Effector memory CD4-positive, alpha-beta T cell (primary cell): ENCODE measurements around the gene SUSD6.

Experiments
- DNase-seq, 3 donors: peaks; one replicate each; pipeline ENCODE4 v3.0.0-alpha.2; 2020
- H3K27ac ChIP-seq: 2 replicates; pipeline ENCODE4 v1.7.0; 2013; ENCODE audit warnings: mild to moderate bottlenecking, low read length, moderate library complexity; ENCODE audit not compliant: insufficient read depth, poor library complexity, severe bottlenecking
- H3K27me3 ChIP-seq: replicated peaks from 2 replicates; pipeline ENCODE4 v1.7.0; 2013; ENCODE audit warnings: mild to moderate bottlenecking, low read length; ENCODE audit not compliant: insufficient read depth, control insufficient read depth, poor library complexity, severe bottlenecking
- H3K36me3 ChIP-seq: 2 replicates; pipeline ENCODE4 v1.7.0; 2013; ENCODE audit warnings: mild to moderate bottlenecking, low read length, moderate library complexity; ENCODE audit not compliant: control insufficient read depth, insufficient read depth
- H3K4me1 ChIP-seq: 2 replicates; pipeline ENCODE4 v1.7.0; 2013; ENCODE audit warnings: low read length, mild to moderate bottlenecking; ENCODE audit not compliant: control insufficient read depth, insufficient read depth, poor library complexity, severe bottlenecking
- H3K4me3 ChIP-seq: 2 replicates; pipeline ENCODE4 v1.7.0; 2013; ENCODE audit warnings: low read length, low read depth, mild to moderate bottlenecking; ENCODE audit not compliant: insufficient read depth, poor library complexity, severe bottlenecking
- H3K9me3 ChIP-seq: 2 replicates; pipeline ENCODE4 v1.7.0; 2013; ENCODE audit warnings: mild to moderate bottlenecking, low read length, moderate library complexity; ENCODE audit not compliant: control insufficient read depth

The SUSD6 gene

DNA sequence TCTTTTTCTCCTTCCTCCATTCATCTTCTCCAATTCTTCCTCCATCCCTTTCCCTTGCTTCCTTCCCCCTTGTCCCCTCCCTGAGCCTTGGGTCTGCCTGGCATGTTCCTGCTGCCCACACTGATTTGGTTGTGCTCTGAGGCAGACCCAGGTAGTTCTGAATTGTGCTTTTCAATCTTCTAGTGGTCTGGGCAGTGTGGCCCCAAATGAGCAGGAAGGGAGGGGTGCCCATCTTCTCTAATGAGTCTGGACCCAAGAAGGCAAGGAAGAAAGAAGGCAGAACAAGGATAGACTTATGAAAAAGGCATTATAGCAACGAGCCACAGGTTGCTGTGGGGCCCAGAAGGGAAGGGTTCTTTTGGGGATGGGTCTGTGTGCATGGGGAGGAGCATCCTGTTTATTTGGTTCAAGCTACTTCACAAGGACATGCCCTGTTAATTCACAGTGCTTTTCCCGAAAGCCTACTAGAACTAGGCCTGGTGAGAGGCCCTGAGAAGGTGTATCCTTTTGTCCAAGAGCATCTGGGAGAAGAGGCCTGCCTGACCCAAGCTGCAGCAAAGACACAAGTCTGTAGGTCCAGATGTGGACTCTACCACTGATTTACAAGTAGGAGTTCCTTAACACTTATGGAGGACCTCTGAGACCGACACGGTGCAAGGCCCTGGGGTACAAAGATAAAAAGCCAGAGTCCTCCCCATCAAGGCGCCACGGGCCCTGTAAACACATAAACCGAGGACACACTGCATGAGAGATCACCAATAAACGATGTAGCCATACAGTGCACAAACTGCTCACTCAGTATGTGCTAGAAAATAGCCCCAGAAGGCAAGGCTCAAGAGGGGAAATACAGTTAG lies 1.1 kb upstream of the SUSD6 start:
- peaks cover 25% of the 10 kb centered on the region for H3K4me1 ChIP-seq
- no peak for DNase-seq
- no peaks in the 10 kb centered on the region for H3K36me3 ChIP-seq
- H3K27me3 ChIP-seq, result no peaks in the 10 kb centered on the region
- peak overlapping the region; percentile 72 for H3K27ac ChIP-seq
- H3K9me3 ChIP-seq, result no peaks in the 10 kb centered on the region
- H3K4me3 ChIP-seq, result peak overlapping the region; percentile 45

DNA sequence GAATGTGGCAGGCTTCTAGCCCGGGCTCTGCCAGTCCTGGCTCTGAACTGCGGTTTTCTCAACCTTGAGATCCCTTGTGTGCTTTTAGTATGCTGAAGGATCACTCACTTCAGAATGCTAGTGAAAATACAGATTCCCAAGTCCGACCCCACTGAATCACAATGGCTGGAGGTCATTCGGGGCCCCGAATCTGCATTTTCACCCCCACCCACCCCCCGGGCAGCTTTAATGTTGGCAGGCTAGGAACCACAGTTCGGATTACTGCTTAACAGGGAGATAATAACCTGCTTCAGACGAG lies 573 bp upstream of the SUSD6 start:
- no peak for DNase-seq
- H3K4me3 ChIP-seq, result peak overlapping the region; percentile 45
- no peaks in the 10 kb centered on the region for H3K27me3 ChIP-seq
- no peaks in the 10 kb centered on the region for H3K9me3 ChIP-seq
- peak overlapping the region; percentile 72 for H3K27ac ChIP-seq
- H3K36me3 ChIP-seq, result no peaks in the 10 kb centered on the region
- H3K4me1 ChIP-seq, result peaks cover 27% of the 10 kb centered on the region

DNA sequence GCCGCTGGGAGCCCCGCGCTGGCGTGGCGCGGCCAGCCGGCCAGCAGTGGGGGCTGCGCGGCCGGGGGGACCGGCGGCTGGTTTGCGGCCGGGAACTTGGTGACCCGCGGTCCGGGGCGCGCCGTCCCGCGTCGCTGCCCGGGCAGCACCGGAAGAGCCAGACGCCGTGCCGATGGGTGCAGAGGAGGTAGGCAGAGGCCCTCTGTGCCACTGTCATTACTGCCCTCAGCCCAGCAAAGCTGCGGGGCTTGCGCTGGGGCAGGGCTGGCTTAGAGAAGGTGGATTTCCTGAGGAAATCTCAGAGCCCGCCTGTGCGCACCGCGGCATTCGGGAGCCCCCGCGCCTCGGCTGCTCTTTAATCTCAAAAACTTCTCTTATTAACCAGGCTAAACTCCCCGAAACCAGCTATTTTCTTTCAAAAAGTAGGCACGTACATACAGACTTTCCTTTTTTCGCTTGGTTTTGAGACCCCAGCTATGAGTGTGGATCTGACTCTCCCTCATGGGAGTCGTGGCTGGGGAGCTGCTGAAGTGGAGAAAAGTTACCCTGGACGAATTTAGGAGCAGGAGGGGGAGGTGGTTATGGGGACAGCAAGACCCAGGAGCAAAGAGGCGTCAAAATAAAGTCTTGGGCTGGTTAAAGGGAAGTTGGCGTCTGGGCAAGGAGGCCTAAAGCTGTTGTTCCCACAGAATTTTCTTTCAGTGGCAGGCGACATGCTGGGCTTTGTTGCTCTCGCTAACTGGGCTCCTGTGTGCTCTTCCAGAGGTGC lies 802 bp downstream of the SUSD6 start:
- Histone ChIP-seq H3K27ac (peak overlapping the region; percentile 80), H3K27me3 (no peaks in the 10 kb centered on the region), H3K4me3 (peak overlapping the region; percentile 71), H3K4me1 (peaks cover 41% of the 10 kb centered on the region), H3K36me3 (no peaks in the 10 kb centered on the region), H3K9me3 (no peaks in the 10 kb centered on the region)
- peak; percentile 20 to 24 (median 24) for DNase-seq

DNA sequence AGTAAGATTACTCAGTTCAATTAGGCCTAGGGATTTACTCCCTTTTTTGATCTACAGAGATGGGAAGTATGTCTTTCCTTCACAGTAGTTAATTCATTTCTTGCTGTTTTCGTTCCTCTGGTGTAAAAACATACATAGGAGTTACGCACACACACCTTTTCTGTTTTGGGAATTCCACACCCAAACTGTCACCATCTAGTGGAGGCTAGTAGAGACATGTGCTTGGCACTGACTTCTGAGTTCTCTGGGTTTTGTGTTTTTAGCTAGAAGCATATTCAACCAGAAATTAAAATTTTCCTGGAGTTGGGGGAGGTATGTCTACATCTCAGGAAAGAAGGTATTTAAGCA lies 1.4 kb downstream of the SUSD6 start:
- no peak for DNase-seq
- Histone ChIP-seq H3K27me3 (no peaks in the 10 kb centered on the region), H3K9me3 (no peaks in the 10 kb centered on the region), H3K36me3 (no peaks in the 10 kb centered on the region), H3K4me3 (peak overlapping the region; percentile 71), H3K4me1 (peaks cover 46% of the 10 kb centered on the region), H3K27ac (peak overlapping the region; percentile 80)

DNA sequence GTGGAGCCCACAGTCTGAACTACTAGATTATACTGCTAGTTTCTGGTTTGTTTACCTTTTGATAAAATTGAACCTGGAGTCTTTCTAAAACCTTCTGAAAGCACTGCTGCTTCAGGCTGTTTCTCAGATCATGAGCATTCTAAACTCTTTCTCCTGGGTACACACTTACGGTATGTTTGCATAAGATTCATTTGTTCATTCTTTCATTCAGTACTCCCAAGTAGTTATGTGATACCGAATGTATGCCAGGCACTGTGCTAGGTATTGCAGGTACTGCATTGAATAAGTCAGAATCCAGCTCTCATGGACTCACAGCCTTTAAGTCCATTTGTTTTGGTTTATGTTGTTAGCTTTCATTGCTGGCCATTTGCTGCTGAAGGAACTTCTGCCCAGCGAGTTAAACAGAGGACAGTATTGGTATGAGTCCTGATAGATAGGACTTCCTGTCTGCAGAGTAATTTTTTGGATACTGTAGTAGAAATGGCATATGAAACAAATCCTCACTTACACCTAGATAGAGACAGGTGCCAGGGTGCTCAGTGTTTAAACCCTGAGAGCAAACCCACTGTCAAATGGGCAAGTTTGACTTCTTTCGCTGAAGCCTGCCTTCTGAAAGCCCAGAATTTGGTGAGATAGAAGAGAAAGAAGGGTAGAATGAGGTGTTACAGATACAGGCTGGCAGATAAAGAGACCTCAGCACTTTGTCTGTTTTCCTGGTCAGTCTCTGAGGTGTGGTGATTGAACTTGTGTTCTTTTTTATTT lies 2.1 kb downstream of the SUSD6 start:
- Histone ChIP-seq H3K27ac (peak overlapping the region; percentile 80), H3K9me3 (no peaks in the 10 kb centered on the region), H3K4me3 (peak overlapping the region; percentile 71), H3K27me3 (no peaks in the 10 kb centered on the region), H3K4me1 (peaks cover 53% of the 10 kb centered on the region), H3K36me3 (no peaks in the 10 kb centered on the region)
- no peak for DNase-seq

DNA sequence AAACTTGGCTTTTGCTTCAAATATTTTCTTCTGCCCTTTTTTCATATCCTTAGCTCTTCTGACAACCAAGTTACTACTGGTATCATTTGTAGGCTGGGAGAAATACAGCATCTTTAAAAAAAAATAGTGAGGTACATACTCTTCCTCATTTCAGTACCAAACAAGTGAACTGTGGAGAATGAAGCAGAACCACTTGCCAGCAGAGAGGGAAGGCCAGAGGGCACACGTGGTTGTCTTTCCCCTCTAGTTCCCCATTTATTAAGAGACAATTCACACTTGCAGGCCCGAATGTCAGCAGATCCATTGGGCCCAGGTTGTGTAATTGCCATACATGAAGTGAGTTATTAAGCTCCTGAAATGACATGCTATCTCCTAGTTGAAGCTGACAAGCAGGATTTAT lies 3.2 kb downstream of the SUSD6 start:
- no peak overlapping the region for H3K4me3 ChIP-seq
- DNase-seq, result no peak

DNA sequence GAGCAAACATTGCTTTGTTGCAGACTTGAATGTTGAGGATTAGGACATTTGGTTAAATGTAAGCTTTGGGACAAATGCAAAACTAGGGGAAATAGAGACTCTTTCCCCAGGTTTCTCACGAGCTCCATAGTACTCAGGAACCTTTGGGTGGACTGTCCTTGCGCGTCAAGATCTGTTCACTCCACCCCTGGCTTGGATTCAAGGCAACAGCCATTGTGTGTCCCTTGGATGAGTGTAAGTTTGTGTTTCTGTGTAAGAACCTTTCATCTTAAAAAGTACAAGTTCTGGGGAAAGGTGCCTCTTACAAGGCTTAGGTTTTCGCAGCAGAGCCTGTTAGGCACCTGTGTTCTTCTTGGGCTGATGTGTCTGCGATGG lies 3.7 kb downstream of the SUSD6 start:
- Histone ChIP-seq H3K4me1 (peaks cover 61% of the 10 kb centered on the region), H3K4me3 (peak overlapping the region; percentile 37), H3K27ac (peak overlapping the region; percentile 80), H3K9me3 (no peaks in the 10 kb centered on the region), H3K27me3 (no peaks in the 10 kb centered on the region), H3K36me3 (no peaks in the 10 kb centered on the region)
- DNase-seq, result no peak

More for the DNA sequence above, 3.2 kb downstream of the SUSD6 start:
- Histone ChIP-seq H3K9me3 (no peaks in the 10 kb centered on the region), H3K27me3 (no peaks in the 10 kb centered on the region), H3K36me3 (no peaks in the 10 kb centered on the region), H3K4me1 (peaks cover 61% of the 10 kb centered on the region), H3K27ac (peak overlapping the region; percentile 80)

DNA sequence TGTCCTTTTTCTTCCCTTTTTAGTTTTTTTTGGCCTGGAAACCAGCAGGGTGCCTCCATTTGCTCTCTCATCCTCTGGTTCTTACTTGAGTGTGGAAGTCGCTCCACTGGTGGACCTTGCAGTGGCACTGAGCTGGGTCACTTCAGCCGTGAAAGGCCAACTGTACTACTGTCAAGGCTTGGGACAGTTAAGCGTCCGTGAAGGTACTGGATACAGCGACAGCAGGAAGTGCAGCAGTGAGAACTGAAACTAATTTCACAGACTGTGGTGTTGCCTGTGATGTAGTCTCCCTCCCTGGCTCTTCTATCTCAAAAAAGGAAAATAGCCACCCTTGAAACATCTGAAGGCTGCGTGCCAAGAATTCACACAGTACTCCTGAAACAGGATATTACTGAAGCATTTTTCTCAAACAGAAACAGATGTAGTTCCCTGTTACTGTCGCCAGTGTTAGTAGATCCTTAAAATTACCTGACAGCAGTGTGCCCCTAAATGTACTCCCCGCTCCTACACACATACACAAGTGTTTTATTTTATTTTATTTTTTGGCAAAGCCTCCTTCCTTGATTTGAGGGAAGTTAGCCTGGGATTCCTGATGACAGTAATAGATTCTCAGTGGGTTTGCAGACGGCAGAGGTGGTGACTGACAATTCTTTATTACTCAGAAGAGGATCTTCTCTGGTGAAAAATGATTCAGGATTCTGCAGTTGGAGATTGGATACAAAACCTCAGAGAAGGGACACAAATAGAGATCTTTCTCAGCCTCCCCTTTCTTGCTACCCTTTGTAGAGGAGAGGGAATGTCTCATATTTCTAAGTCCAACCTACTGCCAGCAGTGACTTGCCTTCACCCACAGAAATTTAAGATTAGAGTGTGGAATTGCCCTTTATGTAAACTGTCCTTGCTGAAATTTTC lies 4.4 kb downstream of the SUSD6 start:
- peaks cover 60% of the 10 kb centered on the region for H3K4me1 ChIP-seq

DNA sequence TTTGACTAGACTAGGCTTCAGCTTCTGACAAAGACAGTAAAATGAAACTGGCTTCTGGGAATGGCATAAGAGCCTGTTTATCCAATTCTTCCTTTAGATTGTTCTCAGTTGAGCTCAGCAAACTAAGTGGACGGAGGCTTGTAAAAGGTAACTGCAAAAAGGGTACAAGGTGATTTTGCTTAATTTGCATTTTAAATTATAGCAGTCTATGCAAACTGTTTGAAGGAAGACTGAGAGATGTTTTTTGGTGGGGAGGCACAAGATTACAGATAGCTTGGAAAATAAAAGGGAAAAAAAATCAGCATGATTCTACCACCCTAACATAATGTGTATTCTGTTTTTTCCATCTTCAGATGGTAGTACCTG lies 5.0 kb downstream of the SUSD6 start:
- Histone ChIP-seq H3K9me3 (no peaks in the 10 kb centered on the region), H3K27me3 (no peaks in the 10 kb centered on the region), H3K4me1 (peaks cover 63% of the 10 kb centered on the region), H3K36me3 (no peaks in the 10 kb centered on the region), H3K27ac (peak overlapping the region; percentile 80), H3K4me3 (peak overlapping the region; percentile 37)
- DNase-seq, result no peak

More for the DNA sequence above, 4.4 kb downstream of the SUSD6 start:
- Histone ChIP-seq H3K36me3 (no peaks in the 10 kb centered on the region), H3K4me3 (peak overlapping the region; percentile 37), H3K27me3 (no peaks in the 10 kb centered on the region), H3K9me3 (no peaks in the 10 kb centered on the region), H3K27ac (peak overlapping the region; percentile 80)
- peak; percentile 13 to 24 (median 13) for DNase-seq
